Esophagus squamous epithelium (tissue), 5 donors: ENCODE results near the gene EFCAB12. TPM values are rescaled to one million over a fixed set of nuclear protein-coding genes. Genes with fewer than 3 reads are reported as not detected.

ENCODE experiments used
- DNase-seq: peaks from one replicate; lab custom pipeline; 2025; lab: John Stamatoyannopoulos, UW
- H3K27ac ChIP-seq, 4 donors: fragments of 200-600 bp; sonication (generic); one replicate each; pipeline ENCODE4 v1.5.1; 2016 to 2019; ENCODE audit warnings: mild to moderate bottlenecking in 1 of 4
- H3K27me3 ChIP-seq, 4 donors: fragments of 200-600 bp; sonication (generic); 1 replicate in 3 of 4; 2 replicates in 1 of 4; pipeline versions ENCODE4 v1.5.1 to v1.6.0; 2017 to 2021; ENCODE audit warnings: antibody characterized with exemption in 1 of 4
- H3K36me3 ChIP-seq, 3 donors: fragments of 200-600 bp; sonication (generic); one replicate each; pipeline ENCODE4 v1.5.1; 2016 to 2019
- H3K4me1 ChIP-seq, 3 donors: fragments of 200-600 bp; sonication (generic); one replicate each; pipeline ENCODE4 v1.5.1; 2017 to 2019
- H3K4me3 ChIP-seq, 4 donors: fragments of 200-600 bp; sonication (generic); 1 replicate in 3 of 4; 2 replicates in 1 of 4; pipeline ENCODE4 v1.5.1; 2016 to 2019; ENCODE audit warnings: mild to moderate bottlenecking in 2 of 4, moderate library complexity in 1 of 4
- H3K9me3 ChIP-seq, 3 donors: fragments of 200-600 bp; sonication (generic); one replicate each; pipeline ENCODE4 v1.5.1; 2016 to 2019
- POLR2A ChIP-seq, 4 donors: fragments of 450-650 bp; IDR thresholded peaks; one replicate each; pipeline ENCODE4 v1.6.1; 2017; ENCODE audit warnings: antibody characterized with exemption in 4 of 4, mild to moderate bottlenecking in 4 of 4, moderate library complexity in 3 of 4
- WGBS, 2 donors: methylation state at CpG; one replicate each; pipeline ENCODE4 v1.1.5; 2018; 5-methylcytosine and 5-hydroxymethylcytosine counted together
- intact Hi-C: fragments of 100-400 bp; cut with DNase I; formaldehyde crosslinking; loops from one replicate; pipeline ENCODE4 v1.15.0; 2022
- total RNA-seq, 4 donors: library from RNA; depleted of rRNA; stranded (reverse); fragments of >200 nt; gene quantifications; one replicate each; pipeline ENCODE4 v1.1.0, GENCODE V29; 2016
- TF ChIP-seq, protein P1 (sequence below), 6 experiments: fragments of 450-650 bp in 4 of 6; fragments of 200-600 bp in 2 of 6; sonication (generic) in 2 of 6; IDR thresholded peaks; one replicate each; pipeline ENCODE4 v1.5.1; 2016 to 2019; ENCODE audit warnings: antibody characterized with exemption in 6 of 6, mild to moderate bottlenecking in 4 of 6, moderate library complexity in 4 of 6
- donor health status: DM: yes; HTN: yes; CAD: no.

Gene EFCAB12
- total RNA-seq, 4 donors from 2014 or later = under 0.01 TPM; not detected in 3

DNA sequence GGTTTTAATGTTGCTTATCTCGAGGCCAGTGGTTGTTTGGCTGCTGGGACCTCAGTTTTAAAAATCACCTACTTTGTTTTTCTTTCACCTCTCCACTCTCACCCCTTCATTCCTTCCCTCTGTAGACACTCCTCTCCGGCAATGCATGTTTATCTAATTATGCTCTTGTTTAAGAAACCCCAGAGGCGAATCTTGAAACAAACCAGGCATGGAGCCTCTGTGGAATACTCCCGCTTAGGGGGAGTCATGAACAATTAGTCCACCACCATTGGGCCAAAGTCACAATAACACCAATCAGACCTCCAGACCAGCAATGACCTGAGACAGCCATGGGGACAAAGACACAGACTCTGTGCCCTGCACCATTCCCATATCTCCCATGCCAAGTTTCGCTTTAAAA is 53.3 kb downstream of the EFCAB12 start:
- TF ChIP-seq POLR2A (IDR thresholded peaks at IDR 0.05) = no peak
- TF ChIP-seq, protein P1, sequence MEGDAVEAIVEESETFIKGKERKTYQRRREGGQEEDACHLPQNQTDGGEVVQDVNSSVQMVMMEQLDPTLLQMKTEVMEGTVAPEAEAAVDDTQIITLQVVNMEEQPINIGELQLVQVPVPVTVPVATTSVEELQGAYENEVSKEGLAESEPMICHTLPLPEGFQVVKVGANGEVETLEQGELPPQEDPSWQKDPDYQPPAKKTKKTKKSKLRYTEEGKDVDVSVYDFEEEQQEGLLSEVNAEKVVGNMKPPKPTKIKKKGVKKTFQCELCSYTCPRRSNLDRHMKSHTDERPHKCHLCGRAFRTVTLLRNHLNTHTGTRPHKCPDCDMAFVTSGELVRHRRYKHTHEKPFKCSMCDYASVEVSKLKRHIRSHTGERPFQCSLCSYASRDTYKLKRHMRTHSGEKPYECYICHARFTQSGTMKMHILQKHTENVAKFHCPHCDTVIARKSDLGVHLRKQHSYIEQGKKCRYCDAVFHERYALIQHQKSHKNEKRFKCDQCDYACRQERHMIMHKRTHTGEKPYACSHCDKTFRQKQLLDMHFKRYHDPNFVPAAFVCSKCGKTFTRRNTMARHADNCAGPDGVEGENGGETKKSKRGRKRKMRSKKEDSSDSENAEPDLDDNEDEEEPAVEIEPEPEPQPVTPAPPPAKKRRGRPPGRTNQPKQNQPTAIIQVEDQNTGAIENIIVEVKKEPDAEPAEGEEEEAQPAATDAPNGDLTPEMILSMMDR (IDR thresholded peaks at IDR 0.05) = no peak
- 64 to 81% methylated on average over 5 of the region's 5 CpGs for WGBS, 2 donors
- no peaks in the 10 kb centered on the region for H3K27me3 ChIP-seq
- H3K4me1 ChIP-seq = no peaks in the 10 kb centered on the region
- no peaks in the 10 kb centered on the region for H3K9me3 ChIP-seq
- no peak overlapping the region for H3K4me3 ChIP-seq
- DNase-seq = no peak
- no peaks in the 10 kb centered on the region for H3K36me3 ChIP-seq
- intact Hi-C loops = no loop called here
- H3K27ac ChIP-seq = no peak overlapping the region

DNA sequence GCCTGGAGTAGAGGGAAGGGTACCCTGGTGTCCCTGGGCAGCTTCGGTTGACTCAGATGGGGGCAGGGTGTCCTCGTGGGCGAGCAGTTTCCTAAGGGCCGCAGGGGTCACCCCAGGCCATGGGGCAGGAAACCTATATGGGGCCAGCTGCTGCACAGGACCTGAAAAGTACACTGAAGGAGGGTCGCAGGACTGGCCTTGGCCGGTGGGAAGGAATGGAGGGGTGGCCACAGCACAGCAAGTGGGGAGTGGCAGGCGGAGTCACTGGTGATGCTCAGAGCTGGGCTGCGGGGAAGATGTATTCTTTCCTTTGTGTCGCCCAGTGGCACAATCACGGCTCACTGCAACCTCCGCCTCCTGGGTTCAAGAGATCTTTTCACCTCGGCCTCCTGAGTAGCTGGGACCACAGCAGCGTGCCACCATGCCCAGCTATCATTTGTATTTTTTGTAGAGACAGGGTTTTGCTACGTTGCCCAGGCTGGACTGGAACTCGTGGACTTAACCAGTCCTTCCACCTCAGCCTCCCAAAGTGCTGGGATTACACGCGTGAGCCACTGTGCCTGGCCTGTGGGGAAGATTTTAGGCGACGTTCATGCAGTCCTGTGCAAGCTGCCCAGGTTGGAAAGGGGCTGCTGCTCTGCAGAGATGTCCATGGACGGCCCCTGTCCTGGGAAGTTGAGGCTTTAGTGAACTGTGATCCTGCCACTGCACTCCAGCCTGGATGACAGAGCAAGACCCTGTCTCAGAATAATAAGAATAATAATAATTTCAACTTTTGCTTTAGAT is 57.2 kb downstream of the EFCAB12 start:
- Histone ChIP-seq H3K36me3 (no peaks in the 10 kb centered on the region), H3K4me1 (no peaks in the 10 kb centered on the region), H3K27me3 (no peaks in the 10 kb centered on the region), H3K4me3 (no peak overlapping the region), H3K9me3 (no peaks in the 10 kb centered on the region), H3K27ac (no peak overlapping the region)
- DNase-seq = no peak
- 76 to 79% methylated on average over 7 to 15 of the region's 20 CpGs for WGBS, 2 donors
- intact Hi-C loops = no loop called here
- TF ChIP-seq, protein P1 (IDR thresholded peaks at IDR 0.05) = no peak
- no peak for TF ChIP-seq POLR2A (IDR thresholded peaks at IDR 0.05)

DNA sequence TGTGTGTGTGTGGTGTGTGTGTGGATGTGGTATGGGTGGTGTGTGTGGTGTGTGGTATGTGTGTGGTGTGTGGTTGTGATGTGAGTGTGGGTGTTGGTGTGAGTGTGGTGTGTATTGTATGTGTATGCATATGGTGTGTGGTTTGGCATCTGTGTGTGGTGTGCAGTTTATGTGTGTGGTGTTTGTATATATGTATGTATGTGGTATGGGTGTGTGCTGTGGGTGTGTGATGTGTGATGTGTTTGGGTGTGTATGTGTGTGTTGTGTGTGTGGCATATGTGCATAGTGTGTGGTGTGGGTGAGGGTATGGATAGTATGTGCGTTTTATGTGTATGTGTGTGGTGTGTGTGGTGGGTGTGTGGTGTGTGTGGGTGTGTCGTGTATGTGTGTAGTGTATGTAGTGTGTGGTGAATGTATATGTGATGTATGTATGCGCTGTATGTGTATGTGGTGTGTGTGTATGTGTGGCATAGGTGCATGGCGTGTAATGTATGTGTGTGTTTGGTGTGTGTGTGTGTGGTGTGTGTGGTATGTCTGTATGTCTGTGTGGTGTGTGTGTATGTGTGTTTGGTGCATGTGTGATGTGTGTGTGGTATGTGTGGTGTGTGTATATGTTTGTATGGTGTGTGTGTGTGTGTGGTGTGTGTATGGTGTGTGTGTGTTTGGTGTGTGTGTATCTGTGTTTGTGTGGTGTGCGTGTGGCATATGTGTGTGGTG is 58.0 kb downstream of the EFCAB12 start:
- no peaks in the 10 kb centered on the region for H3K9me3 ChIP-seq
- DNase-seq = no peak
- WGBS, 2 donors = 82 to 88% methylated on average over 5 of the region's 5 CpGs
- TF ChIP-seq, protein P1 (IDR thresholded peaks at IDR 0.05) = no peak
- TF ChIP-seq POLR2A (IDR thresholded peaks at IDR 0.05) = no peak
- H3K4me3 ChIP-seq = no peak overlapping the region
- no peaks in the 10 kb centered on the region for H3K4me1 ChIP-seq
- H3K27me3 ChIP-seq = peaks cover 0 to 4% (median 0%) of the 10 kb centered on the region in 4 donors
- intact Hi-C loops = no loop called here
- H3K36me3 ChIP-seq = no peaks in the 10 kb centered on the region
- H3K27ac ChIP-seq = no peak overlapping the region

DNA sequence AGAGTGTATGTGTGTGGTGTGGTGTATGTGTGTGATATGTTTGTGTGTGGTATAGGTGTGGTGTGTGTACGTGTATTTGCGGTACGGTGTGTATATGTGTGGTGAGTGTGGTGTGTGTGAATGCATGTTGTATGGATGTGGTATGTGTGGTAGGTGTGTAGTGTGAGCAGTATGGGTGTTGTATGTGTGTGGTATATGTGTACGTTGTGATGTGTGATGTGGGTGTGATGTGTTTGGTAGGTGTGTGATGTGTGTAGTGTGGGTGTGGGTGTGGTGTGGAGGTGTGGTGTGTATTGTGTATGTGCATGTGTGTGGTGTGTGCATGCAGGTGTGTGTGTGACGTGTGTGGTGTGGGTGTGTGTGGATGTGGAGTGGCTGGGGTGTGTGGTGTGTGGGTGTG is 58.7 kb downstream of the EFCAB12 start:
- Histone ChIP-seq H3K36me3 (no peaks in the 10 kb centered on the region), H3K9me3 (no peaks in the 10 kb centered on the region), H3K4me1 (no peaks in the 10 kb centered on the region), H3K27me3 (peaks cover 0 to 4% (median 0%) of the 10 kb centered on the region in 4 donors), H3K4me3 (no peak overlapping the region), H3K27ac (no peak overlapping the region)
- intact Hi-C loops = no loop called here
- TF ChIP-seq, protein P1 (IDR thresholded peaks at IDR 0.05) = no peak
- no peak for DNase-seq
- 89 to 91% methylated on average over 5 of the region's 5 CpGs for WGBS, 2 donors

DNA sequence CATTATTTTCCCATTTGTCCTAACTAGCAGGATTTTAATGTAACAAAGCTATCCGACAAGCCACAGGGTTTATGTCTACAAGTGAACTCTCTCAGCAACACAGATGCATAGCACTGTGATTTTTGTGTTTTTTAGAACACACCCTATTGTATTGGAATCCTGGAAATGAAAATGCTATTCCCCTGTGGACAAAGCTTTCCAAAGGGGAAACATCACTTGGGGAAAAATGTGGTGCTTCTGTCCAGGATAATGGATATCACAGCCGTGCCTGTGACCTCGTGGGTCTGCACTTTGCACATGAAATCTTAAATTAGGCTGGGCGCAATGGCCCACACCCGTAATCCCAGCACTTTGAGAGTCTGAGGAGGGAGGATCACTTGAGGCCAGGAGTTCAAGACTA is 60.6 kb downstream of the EFCAB12 start:
- H3K9me3 ChIP-seq = no peaks in the 10 kb centered on the region
- 66 to 76% methylated on average over 4 to 5 of the region's 5 CpGs for WGBS, 2 donors
- H3K27me3 ChIP-seq = peaks cover 0 to 4% (median 0%) of the 10 kb centered on the region in 4 donors
- no peak for TF ChIP-seq POLR2A (IDR thresholded peaks at IDR 0.05)
- TF ChIP-seq, protein P1 (IDR thresholded peaks at IDR 0.05) = no peak
- intact Hi-C loops = no loop called here
- no peak overlapping the region for H3K27ac ChIP-seq
- DNase-seq = no peak
- H3K36me3 ChIP-seq = no peaks in the 10 kb centered on the region
- H3K4me1 ChIP-seq = no peaks in the 10 kb centered on the region
- H3K4me3 ChIP-seq = no peak overlapping the region
